ENCODE measurements around the gene SLC28A1. TPM values are rescaled to one million over a fixed set of nuclear protein-coding genes. Genes with fewer than 3 reads are reported as not detected.
A peak's percentile ranks its signal among the peaks of the same experiment; 100 is the strongest.
"Not testable (repeated sequence)": the region's sequence is repeated elsewhere in the genome, so short reads cannot be mapped to it uniquely, and the experiment has no call there.

The SLC28A1 gene, protein sequence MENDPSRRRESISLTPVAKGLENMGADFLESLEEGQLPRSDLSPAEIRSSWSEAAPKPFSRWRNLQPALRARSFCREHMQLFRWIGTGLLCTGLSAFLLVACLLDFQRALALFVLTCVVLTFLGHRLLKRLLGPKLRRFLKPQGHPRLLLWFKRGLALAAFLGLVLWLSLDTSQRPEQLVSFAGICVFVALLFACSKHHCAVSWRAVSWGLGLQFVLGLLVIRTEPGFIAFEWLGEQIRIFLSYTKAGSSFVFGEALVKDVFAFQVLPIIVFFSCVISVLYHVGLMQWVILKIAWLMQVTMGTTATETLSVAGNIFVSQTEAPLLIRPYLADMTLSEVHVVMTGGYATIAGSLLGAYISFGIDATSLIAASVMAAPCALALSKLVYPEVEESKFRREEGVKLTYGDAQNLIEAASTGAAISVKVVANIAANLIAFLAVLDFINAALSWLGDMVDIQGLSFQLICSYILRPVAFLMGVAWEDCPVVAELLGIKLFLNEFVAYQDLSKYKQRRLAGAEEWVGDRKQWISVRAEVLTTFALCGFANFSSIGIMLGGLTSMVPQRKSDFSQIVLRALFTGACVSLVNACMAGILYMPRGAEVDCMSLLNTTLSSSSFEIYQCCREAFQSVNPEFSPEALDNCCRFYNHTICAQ
- not detected for total RNA-seq
- 0 reads per million in 2 donors for total RNA-seq

DNA sequence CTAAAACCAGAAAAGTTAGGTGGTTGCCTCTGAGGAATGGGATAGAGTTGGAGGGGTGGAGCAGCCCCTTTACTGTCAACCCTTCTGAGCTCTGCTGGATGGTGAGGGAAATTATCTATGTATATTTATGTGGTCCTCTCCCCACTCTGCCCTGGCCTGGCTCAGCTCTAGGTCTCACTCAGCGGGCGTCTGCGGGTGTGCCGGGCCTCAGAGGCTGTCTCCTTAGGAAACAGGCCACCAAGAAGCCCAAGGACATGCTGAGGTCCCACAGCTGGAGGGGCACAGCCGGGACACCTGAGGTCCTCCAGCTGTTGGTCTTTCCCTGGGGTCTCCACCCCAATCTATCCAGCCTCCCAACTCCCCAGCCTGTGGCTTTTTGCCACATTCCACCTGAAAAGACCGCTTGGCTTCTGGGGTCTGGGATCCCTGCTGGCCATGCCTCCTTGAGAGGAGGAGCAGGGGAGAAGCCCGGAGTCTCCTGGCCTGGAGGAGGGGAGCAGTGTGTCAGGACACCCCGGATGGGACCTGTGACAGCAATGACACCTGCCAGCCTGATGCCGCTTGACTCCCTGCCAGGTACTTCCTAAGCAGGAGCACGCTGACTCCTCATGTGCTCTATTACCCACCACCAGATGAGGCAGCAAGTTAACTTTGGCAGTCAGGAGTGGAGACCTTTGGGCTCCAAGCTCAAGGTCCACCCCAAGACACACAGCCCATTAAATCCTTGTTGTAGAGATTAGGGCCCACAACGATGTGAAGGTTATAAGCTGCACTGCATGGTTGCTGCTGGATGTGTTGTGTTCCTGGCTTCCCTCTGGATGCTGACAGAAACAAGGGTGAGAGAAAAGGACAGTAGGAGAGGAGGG is at the start of gene SLC28A1:
SLC28A1 (plus strand) TSS at position 747 of the 866 bp plus-strand sequence. CDS start 3,099 bp downstream, outside the sequence.
- Mint-ChIP-seq H3K27me3 (peaks cover 15% of the 10 kb centered on the region), H3K4me1 (peaks cover 2% of the 10 kb centered on the region), H3K4me3 (no peak within 1 kb of the TSS), H3K27ac (no peak within 1 kb of the TSS), H3K36me3 (ENCODE audit: low read depth) (peaks cover 2% of the 10 kb centered on the region)
- H3K9me3 ChIP-seq (ENCODE audit: control insufficient read depth, low read length, poor library complexity, severe bottlenecking) = no peaks in the 10 kb centered on the region
- DNase-seq (no peak), ATAC-seq (no peak)

DNA sequence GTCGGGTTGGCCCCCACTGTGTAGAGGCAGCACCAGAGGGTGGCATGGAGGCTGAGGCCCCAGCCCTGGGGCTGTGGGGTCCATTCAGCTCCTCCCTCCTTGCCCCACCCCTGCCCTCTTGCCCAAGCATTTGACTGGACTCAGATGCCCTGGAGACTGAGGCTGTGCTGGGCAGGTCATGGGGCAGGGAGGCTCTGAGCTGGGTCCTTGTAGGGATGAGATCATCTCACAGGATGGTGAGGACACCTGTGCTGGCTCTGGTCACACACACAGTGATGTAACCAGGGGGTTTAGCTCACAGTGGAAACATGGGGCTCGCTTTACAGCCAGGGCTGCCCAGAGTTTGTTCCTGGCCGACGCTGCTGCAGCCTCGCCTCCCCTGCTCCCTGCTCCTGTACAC is 49.5 kb upstream of the SLC28A1 start:
- peaks cover 69% of the 10 kb centered on the region for H3K27me3 Mint-ChIP-seq

DNA sequence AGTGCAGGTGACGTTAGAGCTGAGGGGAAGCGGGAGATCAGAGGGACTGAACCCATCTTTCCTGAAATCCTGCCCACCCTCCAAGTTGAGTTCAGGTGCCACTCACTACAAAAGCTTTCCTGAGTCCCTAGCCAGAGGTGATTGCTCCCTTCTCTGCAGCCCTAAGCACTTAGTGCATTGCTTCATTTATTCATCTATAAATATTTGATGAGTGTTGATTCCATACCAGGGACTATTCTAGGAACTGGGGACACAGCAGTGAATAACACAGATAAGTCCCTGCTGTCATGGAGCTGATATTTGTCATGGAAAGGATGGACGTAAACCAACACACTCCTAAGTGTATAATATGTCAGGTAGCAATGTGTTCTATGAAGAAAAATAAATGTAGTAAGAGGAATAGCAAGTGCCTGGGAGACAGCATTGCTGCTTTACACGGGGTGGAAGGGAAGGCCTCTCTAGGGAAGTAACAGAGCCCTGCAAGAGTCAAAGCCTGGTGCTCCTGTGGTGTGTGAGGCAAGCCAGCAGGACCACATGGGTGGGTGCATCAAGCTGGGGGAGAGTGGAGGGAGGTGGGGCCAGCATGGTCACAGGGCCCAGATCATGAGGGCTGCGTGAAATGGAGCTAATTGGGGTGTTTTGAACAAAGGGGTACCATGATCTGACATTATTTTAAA is 48.7 kb upstream of the SLC28A1 start:
- no peaks in the 10 kb centered on the region for H3K9me3 ChIP-seq (ENCODE audit: control insufficient read depth, low read length, poor library complexity, severe bottlenecking)
- no peak for DNase-seq
- no peak overlapping the region for H3K27ac Mint-ChIP-seq
- no peak overlapping the region for H3K4me3 Mint-ChIP-seq
- H3K4me1 Mint-ChIP-seq = peaks cover 4% of the 10 kb centered on the region
- no peak for ATAC-seq
- H3K27me3 Mint-ChIP-seq = peaks cover 64% of the 10 kb centered on the region
- H3K36me3 Mint-ChIP-seq (ENCODE audit: low read depth) = peaks cover 10% of the 10 kb centered on the region

More for the DNA sequence above, 49.5 kb upstream of the SLC28A1 start:
- Mint-ChIP-seq H3K4me3 (no peak overlapping the region), H3K36me3 (ENCODE audit: low read depth) (peaks cover 10% of the 10 kb centered on the region), H3K4me1 (peaks cover 4% of the 10 kb centered on the region), H3K27ac (no peak overlapping the region)
- ATAC-seq = no peak
- no peaks in the 10 kb centered on the region for H3K9me3 ChIP-seq (ENCODE audit: control insufficient read depth, low read length, poor library complexity, severe bottlenecking)
- no peak for DNase-seq

DNA sequence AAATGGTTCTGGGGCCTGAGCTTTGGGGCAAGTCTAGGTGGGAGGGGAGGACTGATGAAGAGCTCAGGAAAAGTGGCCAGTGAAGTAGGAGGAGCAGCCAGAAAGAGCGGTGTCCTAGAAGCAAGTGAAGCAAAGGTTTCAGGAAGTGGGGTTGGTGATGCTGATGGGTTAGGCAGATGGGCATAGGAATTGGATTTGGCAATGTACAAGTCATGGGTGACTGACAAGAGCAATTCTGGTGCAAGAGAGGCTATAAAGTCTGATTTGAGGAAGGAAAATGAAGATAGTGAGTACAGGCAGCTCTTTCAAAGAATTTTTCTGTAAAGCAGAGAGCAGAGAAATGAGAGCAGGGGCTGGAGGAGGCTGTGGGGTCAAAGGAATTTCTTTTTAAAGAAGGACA is 47.6 kb upstream of the SLC28A1 start:
- ATAC-seq (no peak), DNase-seq (no peak)
- peaks cover 69% of the 10 kb centered on the region for H3K27me3 Mint-ChIP-seq
- H3K4me1 Mint-ChIP-seq = peaks cover 11% of the 10 kb centered on the region
- no peak overlapping the region for H3K27ac Mint-ChIP-seq
- no peaks in the 10 kb centered on the region for H3K9me3 ChIP-seq (ENCODE audit: control insufficient read depth, low read length, poor library complexity, severe bottlenecking)
- H3K4me3 Mint-ChIP-seq = no peak overlapping the region
- H3K36me3 Mint-ChIP-seq (ENCODE audit: low read depth) = peaks cover 14% of the 10 kb centered on the region

DNA sequence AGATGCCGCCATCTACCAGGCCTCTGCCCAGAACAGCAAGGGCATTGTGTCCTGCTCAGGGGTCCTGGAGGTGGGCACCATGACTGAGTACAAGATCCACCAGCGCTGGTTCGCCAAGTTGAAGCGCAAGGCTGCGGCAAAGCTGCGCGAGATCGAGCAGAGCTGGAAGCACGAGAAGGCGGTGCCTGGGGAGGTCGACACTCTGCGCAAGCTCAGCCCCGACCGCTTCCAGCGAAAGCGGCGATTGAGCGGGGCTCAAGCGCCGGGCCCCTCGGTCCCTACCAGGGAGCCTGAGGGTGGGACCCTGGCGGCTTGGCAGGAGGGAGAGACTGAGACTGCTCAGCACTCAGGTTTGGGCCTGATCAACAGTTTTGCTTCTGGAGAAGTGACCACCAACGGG is 44.7 kb upstream of the SLC28A1 start:
- DNase-seq (no peak), ATAC-seq (no peak)
- Mint-ChIP-seq H3K27ac (no peak overlapping the region), H3K36me3 (ENCODE audit: low read depth) (peaks cover 9% of the 10 kb centered on the region), H3K4me1 (peaks cover 13% of the 10 kb centered on the region), H3K27me3 (peaks cover 58% of the 10 kb centered on the region), H3K4me3 (no peak overlapping the region)
- H3K9me3 ChIP-seq (ENCODE audit: control insufficient read depth, low read length, poor library complexity, severe bottlenecking) = no peaks in the 10 kb centered on the region

DNA sequence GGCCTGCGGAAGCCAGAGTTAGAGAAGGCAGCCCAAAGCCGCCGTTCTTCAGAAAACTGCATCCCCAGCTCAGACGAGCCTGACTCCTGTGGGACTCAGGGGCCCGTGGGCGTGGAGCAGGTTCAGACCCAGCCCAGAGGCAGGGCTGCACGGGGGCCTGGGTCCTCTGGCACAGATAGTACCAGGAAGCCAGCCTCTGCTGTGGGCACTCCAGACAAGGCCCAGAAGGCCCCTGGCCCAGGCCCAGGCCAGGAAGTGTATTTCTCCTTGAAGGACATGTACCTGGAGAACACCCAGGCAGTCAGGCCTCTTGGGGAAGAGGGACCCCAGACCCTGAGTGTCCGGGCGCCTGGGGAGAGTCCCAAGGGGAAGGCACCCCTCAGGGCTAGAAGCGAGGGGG is 44.2 kb upstream of the SLC28A1 start:
- no peaks in the 10 kb centered on the region for H3K9me3 ChIP-seq (ENCODE audit: control insufficient read depth, low read length, poor library complexity, severe bottlenecking)
- Mint-ChIP-seq H3K4me3 (no peak overlapping the region), H3K27ac (no peak overlapping the region), H3K4me1 (peaks cover 13% of the 10 kb centered on the region), H3K27me3 (peaks cover 55% of the 10 kb centered on the region), H3K36me3 (ENCODE audit: low read depth) (peaks cover 8% of the 10 kb centered on the region)
- ATAC-seq (no peak), DNase-seq (no peak)

DNA sequence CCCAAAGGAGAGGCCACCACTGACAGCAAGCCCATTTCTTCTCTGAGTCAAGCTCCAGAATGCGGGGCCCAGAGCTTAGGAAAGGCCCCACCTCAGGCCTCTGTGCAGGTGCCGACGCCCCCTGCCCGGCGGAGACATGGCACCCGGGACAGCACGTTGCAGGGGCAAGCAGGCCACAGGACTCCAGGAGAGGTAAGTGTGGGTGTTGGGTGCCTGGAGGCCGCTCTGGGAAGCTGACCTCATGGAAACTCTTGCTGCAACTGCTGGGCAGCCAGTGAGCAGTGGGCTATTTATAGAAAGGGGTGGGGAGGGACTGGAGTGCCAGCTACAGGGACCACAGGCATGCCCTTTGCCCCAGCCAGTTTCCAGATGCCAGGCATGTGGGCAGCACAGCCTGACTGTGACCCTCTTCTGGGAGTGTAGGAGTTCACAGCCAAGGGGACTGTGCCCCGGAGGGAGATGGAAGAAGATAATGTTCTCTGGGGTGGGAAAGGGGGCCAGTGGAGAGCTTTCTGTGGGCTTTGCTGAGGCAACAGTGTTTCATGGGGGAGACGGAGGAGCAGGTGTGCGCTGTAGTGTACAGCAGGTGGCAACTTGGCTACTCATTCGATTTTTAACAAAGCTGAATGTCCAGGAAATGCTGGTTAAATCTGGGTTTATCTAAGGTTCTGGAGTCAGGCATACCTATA is 43.6 kb upstream of the SLC28A1 start:
- peaks cover 6% of the 10 kb centered on the region for H3K36me3 Mint-ChIP-seq (ENCODE audit: low read depth)
- H3K4me1 Mint-ChIP-seq = peaks cover 13% of the 10 kb centered on the region
- H3K27ac Mint-ChIP-seq = peak overlapping the region; percentile 60
- H3K27me3 Mint-ChIP-seq = peaks cover 49% of the 10 kb centered on the region
- ATAC-seq = no peak
- H3K9me3 ChIP-seq (ENCODE audit: control insufficient read depth, low read length, poor library complexity, severe bottlenecking) = no peaks in the 10 kb centered on the region
- H3K4me3 Mint-ChIP-seq = no peak overlapping the region
- DNase-seq = no peak

DNA sequence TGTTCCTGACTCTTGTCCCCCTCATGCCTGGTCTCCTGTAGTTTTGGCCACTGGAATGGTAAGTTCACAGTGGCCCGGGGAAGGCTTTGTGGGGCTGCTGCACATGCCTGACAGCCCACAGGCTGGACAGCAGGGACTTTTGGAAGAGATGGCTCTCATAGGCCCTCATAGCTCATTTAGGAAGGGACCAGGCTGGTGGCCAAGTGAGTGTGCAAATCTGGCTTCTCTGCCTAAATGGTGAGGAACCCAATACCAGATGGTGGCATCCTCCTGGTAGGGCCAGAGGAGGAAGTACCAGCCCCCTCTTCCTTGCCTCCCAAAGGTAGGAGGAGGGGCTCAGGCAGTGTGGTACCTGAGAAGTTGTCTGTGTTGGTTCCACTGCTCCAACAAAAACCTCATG is 41.7 kb upstream of the SLC28A1 start:
- H3K36me3 Mint-ChIP-seq (ENCODE audit: low read depth) = peaks cover 6% of the 10 kb centered on the region
- no peak for DNase-seq

DNA sequence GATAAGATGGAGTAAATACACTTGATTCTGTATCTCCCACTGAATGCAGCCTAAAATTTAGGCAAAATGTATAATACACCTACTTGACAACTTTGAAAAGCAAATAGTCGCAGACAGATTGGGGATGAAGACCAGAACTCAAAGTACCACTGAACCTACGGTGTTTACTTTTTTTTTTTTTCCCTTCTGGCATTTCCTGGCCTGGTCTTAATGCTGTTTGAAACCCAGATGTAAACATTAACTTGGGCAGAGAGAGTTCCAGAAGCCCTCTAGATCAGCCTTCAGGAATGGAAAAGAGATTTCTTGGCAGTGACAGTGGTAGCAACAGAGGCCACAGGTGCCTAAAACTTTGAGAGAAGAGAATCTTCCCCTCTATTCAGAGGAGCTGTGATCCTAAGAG is 39.5 kb upstream of the SLC28A1 start:
- peaks cover 6% of the 10 kb centered on the region for H3K36me3 Mint-ChIP-seq (ENCODE audit: low read depth)
- no peak overlapping the region for H3K4me3 Mint-ChIP-seq
- H3K9me3 ChIP-seq (ENCODE audit: control insufficient read depth, low read length, poor library complexity, severe bottlenecking) = no peaks in the 10 kb centered on the region
- DNase-seq = no peak
- peaks cover 9% of the 10 kb centered on the region for H3K4me1 Mint-ChIP-seq
- H3K27me3 Mint-ChIP-seq = peaks cover 21% of the 10 kb centered on the region
- H3K27ac Mint-ChIP-seq = no peak overlapping the region
- ATAC-seq = no peak

More for the DNA sequence above, 41.7 kb upstream of the SLC28A1 start:
- Mint-ChIP-seq H3K27me3 (peaks cover 31% of the 10 kb centered on the region), H3K4me3 (no peak overlapping the region), H3K27ac (no peak overlapping the region), H3K4me1 (peaks cover 9% of the 10 kb centered on the region)
- ATAC-seq = no peak
- no peaks in the 10 kb centered on the region for H3K9me3 ChIP-seq (ENCODE audit: control insufficient read depth, low read length, poor library complexity, severe bottlenecking)

DNA sequence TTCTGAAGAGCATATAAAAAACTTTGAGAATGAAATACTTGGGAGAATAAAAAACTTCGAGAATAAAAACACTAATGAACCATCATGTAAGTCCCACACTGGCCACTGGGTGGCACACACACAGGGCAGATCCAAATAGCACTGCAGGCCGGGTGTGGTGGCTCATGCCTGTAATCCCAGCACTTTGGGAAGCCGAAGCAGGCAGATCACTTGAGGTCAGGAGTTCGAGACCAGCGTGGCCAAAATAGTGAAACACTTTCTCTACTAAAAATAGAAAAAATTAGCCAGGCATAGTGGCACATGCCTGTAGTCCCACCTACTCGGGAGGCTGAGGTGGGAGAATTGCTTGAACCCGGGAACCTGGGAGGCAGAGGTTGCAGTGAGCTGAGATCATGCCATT is 38.8 kb upstream of the SLC28A1 start:
- H3K4me1 Mint-ChIP-seq; H3K9me3 ChIP-seq (ENCODE audit: control insufficient read depth, low read length, poor library complexity, severe bottlenecking); H3K4me3 Mint-ChIP-seq; H3K36me3 Mint-ChIP-seq (ENCODE audit: low read depth); H3K27ac Mint-ChIP-seq: not testable (repeated sequence)
- ATAC-seq = peak; percentile 37
- H3K27me3 Mint-ChIP-seq = peaks cover 21% of the 10 kb centered on the region
- DNase-seq = peak in 1 of 3 donors; percentile 14

DNA sequence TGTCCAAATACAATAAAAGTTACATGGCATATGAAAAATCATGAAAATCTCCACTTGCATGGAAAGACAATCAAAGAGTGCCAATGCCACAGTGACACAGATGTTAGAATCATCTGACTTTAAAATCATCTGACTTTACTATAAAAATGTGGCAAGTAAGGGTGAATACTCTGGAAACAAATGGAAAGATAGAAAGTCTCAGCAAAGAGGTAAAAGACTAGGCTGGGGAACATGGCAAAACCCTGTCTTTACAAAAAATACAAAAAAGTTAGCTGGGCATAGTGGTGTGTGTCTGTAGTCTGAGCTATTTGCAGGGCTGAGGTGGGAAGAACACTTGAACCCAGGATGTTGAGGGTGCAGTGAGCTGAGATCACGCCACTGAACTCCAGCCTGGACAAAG is 38.2 kb upstream of the SLC28A1 start:
- ATAC-seq = no peak

DNA sequence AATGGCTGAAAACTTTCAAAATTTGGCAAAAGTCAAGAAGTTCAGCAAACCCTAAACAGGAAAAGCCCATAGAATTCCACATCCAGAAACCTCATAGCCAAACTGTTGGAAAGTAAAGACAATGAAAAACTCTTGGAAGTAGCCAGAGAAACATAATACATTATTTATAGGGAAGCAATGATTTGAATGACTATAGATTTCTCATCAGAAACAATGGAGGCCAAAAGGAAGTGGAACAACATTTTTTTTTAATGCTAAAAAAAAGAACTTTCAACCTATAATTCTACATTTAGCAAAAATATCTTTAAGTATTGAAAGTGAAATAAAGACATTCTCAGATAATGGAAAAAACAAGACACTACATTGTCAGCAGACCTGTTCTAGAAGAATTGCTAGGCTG is 37.1 kb upstream of the SLC28A1 start:
- no peak for DNase-seq
- Mint-ChIP-seq H3K27ac (no peak overlapping the region), H3K36me3 (ENCODE audit: low read depth) (peaks cover under 1% of the 10 kb centered on the region), H3K4me1 (peaks cover under 1% of the 10 kb centered on the region), H3K4me3 (no peak overlapping the region), H3K27me3 (peaks cover 3% of the 10 kb centered on the region)
- no peaks in the 10 kb centered on the region for H3K9me3 ChIP-seq (ENCODE audit: control insufficient read depth, low read length, poor library complexity, severe bottlenecking)
- ATAC-seq = no peak

More for the DNA sequence above, 38.2 kb upstream of the SLC28A1 start:
- Mint-ChIP-seq H3K27me3 (peaks cover 14% of the 10 kb centered on the region), H3K36me3 (ENCODE audit: low read depth) (peaks cover 6% of the 10 kb centered on the region), H3K4me3 (no peak overlapping the region), H3K4me1 (peaks cover 7% of the 10 kb centered on the region), H3K27ac (no peak overlapping the region)
- DNase-seq = no peak
- H3K9me3 ChIP-seq (ENCODE audit: control insufficient read depth, low read length, poor library complexity, severe bottlenecking) = no peaks in the 10 kb centered on the region
